GM21360 (cell line): Measurements from ENCODE around the gene XCL1.
"Not testable (repeated sequence)": the region's sequence is repeated elsewhere in the genome, so short reads cannot be mapped to it uniquely, and the experiment has no call there.

ENCODE experiments used
- ATAC-seq: cut with Tn5 transposase; IDR thresholded peaks from one replicate; pipeline ENCODE4 v1.9.1; 2021; ENCODE audit warnings: mild to moderate bottlenecking, moderate library complexity; ENCODE audit not compliant: unreplicated experiment

Gene XCL1

GRCh38 chr1:168567007-168567406, 9.4 kb upstream of the XCL1 start:
- ATAC-seq, result no peak

DNA sequence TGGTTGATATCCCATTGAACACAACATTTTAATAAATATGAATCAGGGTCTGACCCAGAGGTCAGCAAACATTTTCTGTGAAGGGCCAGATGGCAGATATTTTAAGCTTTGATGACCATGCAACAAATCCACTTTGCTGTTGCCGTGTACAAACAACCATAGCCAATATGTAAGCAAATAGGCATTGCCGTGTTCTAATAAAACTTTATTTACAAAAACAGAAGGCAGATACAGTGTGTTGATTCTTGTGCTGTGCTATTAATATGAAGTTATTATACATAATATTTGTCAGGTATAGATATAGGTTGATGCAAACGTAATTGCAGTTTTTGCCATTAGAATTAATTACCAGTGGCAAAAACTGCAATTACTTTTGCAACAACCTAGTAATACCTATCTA, 8.8 kb upstream of the XCL1 start:
- ATAC-seq, result no peak

- no peak for ATAC-seq
These were observed 8.1 kb upstream of the XCL1 start for GRCh38 chr1:168568346-168568745.

GRCh38 chr1:168570652-168571051, 5.8 kb upstream of the XCL1 start:
- no peak for ATAC-seq

DNA sequence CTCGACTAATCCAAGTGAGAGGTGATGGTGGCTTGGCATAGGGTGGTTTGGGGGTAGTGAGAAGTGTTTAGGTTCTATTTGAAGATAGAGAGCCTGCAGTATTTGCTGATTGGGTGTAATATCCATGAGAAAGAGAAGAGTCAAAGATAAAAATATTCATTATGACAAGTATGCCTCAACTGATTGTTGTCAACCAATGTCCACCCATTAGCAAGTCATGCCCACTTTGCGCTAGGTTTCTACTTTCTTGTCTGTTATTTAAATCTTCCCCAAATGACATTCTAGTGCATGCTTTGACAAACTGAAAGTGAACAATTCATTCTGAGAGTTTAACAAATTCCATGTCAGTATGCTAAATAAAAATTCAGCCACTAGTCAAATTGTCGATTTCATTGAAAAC, 3.8 kb upstream of the XCL1 start:
- ATAC-seq, result no peak

DNA sequence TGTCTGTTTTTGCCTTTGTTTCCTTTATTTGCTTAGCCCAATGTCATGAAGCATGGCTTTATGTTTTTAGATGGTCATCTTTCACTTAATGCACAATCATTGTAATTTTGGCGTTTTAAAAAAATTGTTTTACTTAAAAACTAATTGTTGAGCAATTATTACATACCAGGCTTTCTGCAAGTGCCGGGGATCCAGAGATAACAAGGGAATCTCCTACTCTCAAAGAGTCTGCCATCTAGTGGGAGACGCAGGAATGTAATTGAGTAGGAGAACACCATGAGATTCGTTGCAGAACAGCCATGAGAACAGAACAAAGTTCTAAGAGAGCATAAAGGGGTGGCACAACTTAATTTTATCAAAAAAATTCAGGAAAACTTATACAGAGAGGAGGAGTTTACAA, 2.2 kb upstream of the XCL1 start:
- not testable (repeated sequence) for ATAC-seq

GRCh38 chr1:168578531-168579185, 2.3 kb downstream of the XCL1 start:
- ATAC-seq, result not testable (repeated sequence)

- ATAC-seq, result not testable (repeated sequence)
These were observed 3.9 kb downstream of the XCL1 start for GRCh38 chr1:168580290-168580689.

GRCh38 chr1:168580991-168581390, 4.6 kb downstream of the XCL1 start:
- ATAC-seq, result not testable (repeated sequence)

- ATAC-seq, result no peak
These were observed 5.6 kb downstream of the XCL1 start for GRCh38 chr1:168581817-168582572.

- no peak for ATAC-seq
These were observed 6.4 kb downstream of the XCL1 start for GRCh38 chr1:168582688-168583336.

GRCh38 chr1:168583571-168583970, 7.2 kb downstream of the XCL1 start:
- no peak for ATAC-seq

DNA sequence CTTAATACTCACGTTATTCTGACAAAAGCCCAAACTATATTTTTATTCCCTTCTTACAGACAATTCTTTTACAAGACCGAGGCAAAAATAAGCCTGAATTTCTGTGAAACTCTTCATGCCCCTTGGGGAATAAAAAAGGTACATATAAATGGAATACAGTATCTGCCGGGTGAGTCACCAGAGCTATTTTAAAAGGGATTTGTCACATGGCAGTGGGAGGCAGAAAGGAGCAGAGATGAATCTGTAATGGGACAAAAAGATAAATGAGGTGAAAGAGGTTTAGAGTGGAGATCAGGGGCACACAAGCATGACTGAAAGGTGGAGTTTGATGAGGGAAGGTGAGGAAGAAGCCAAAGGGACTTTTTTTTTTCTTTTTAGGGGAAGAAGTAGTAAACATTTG, 8.8 kb downstream of the XCL1 start:
- no peak for ATAC-seq

- ATAC-seq, result no peak
These were observed 9.5 kb downstream of the XCL1 start for GRCh38 chr1:168585937-168586336.

- no peak for ATAC-seq
These were observed 12.8 kb downstream of the XCL1 start for GRCh38 chr1:168589167-168589566.

DNA sequence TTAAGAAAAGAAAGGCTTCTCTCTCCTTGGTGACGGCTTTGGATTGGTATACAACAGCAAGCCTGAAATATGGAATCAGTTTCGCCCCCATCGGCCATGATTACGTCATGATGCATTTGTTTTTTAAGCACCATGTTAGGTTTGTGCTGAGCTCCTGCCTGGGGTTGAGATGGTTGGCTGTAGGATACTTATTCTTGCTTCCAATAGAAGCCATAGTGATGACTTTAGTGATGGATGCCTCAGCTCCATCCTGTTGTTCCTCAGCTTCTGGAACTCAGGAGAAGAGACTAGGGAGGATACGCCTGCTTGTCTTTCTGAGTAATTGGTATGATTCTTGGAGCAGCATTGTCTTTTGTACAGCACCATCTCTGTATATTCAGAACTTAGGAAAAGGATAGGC, 14.7 kb downstream of the XCL1 start:
- no peak for ATAC-seq

GRCh38 chr1:168591641-168592250, 15.3 kb downstream of the XCL1 start:
- no peak for ATAC-seq

DNA sequence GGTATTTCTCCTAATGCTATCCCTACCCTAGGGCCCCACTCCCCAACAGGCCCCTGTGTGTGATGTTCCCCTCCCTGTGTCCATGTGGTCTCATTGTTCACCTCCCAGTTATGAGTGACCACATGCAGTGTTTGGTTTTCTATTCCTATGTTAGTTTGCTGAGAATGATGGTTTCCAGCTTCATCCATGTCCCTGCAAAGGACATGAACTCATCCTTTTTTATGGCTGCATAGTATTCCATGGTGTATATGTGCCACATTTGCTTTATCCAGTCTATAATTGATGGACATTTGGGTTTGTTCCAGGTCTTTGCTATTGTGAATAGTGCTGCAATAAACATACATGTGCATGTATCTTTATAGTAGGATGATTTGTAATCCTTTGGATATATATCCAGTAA, 19.0 kb downstream of the XCL1 start:
- not testable (repeated sequence) for ATAC-seq

DNA sequence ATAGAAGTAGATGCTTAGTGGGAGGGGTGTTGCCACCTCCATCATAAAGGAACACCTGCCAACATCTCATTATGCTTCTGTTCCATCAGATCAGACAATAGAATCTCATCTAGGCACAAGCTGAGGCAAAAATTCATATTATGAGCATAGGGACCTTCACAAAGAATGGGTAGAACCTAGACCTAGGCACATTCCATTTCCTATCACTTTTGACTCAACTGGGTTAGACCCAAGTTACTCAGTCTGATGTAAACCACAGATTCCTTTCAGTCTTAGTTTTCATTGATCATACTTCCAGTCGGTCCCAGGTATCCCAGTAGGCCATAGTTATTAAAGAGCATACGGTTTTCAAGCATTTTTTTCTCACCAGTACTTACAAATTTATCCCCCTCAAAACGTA, 21.7 kb downstream of the XCL1 start:
- ATAC-seq, result no peak

DNA sequence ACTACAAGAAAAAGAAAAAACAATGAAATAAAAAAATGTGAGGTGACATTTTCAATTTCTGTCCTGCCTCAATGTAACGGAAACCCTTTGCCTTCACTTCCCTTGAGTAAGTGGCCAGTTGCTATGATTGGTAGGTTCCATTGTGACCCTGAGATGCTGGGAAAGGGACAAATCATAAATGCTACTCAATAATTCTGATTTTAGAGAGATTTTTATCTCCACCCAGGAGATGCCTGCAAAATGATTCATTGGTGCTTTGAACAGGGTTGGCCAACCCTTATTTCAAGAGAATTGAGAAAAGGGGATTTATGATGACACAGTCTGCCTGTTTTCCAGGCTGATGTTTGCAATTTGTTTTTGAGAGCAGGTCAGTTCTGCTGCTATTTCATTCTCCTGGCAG, 22.5 kb downstream of the XCL1 start:
- ATAC-seq, result no peak

- no peak for ATAC-seq
These were observed 23.2 kb downstream of the XCL1 start for GRCh38 chr1:168599641-168600040.

GRCh38 chr1:168601051-168601450, 24.6 kb downstream of the XCL1 start:
- no peak for ATAC-seq
